Uterus (tissue), 2 donors: ENCODE measurements around the gene KIAA1328.

Source experiments
- CTCF ChIP-seq, 4 experiments: fragments of 200-600 bp in 2 of 4; fragments of 450-650 bp in 2 of 4; sonication (generic) in 2 of 4; IDR thresholded peaks; one replicate each; pipeline ENCODE4 v1.5.1; 2016 to 2019; ENCODE audit warnings: antibody characterized with exemption in 4 of 4, mild to moderate bottlenecking in 2 of 4, moderate library complexity in 1 of 4
- POLR2A ChIP-seq, 2 donors: fragments of 450-650 bp; IDR thresholded peaks; one replicate each; pipeline ENCODE4 v1.6.1; 2016; ENCODE audit warnings: antibody characterized with exemption in 2 of 2, mild to moderate bottlenecking in 1 of 2, moderate library complexity in 1 of 2

GRCh38 chr18:36783792-36784191, 45.1 kb upstream of the KIAA1328 start:
- TF ChIP-seq POLR2A (IDR thresholded peaks at IDR 0.05) (no peak), CTCF (IDR thresholded peaks at IDR 0.05) (no peak)
